Body of pancreas (tissue), 4 donors: ENCODE measurements around the gene SIM2. TPM values are rescaled to one million over a fixed set of nuclear protein-coding genes. Genes with fewer than 3 reads are reported as not detected.

ENCODE experiments used
- ATAC-seq: fragments of 150-250 bp; one replicate; pipeline ENCODE4 v1.9.1; 2016
- DNase-seq, 4 donors: peaks; one replicate each; pipeline ENCODE4 v3.0.0-alpha.2; 2019
- H3K27ac ChIP-seq, 4 donors: fragments of 200-600 bp; sonication (generic); 1 replicate in 3 of 4; 2 replicates in 1 of 4; pipeline versions ENCODE4 v1.5.1 to v1.6.1; 2016 to 2019; ENCODE audit warnings: mild to moderate bottlenecking in 1 of 4, mixed read lengths in 1 of 4, moderate library complexity in 1 of 4
- H3K27me3 ChIP-seq, 2 donors: fragments of 200-600 bp; sonication (generic); one replicate each; pipeline ENCODE4 v1.6.0; 2016; ENCODE audit warnings: mild to moderate bottlenecking in 1 of 2
- H3K36me3 ChIP-seq, 2 donors: fragments of 200-600 bp; sonication (generic); replicated peaks in 1 of 2; 2 replicates each; pipeline ENCODE4 v1.5.1; 2016; ENCODE audit warnings: low read depth in 2 of 2; ENCODE audit not compliant: insufficient read depth in 1 of 2
- H3K4me1 ChIP-seq: fragments of 200-600 bp; sonication (generic); one replicate; pipeline ENCODE4 v1.6.0; 2016
- H3K4me3 ChIP-seq, 2 donors: fragments of 200-600 bp; sonication (generic); 1 replicate in 1 of 2; 2 replicates in 1 of 2; pipeline ENCODE4 v1.5.1; 2016 to 2019
- H3K9me3 ChIP-seq, 3 donors: fragments of 200-600 bp; sonication (generic); 1 replicate in 2 of 3; 2 replicates in 1 of 3; pipeline ENCODE4 v1.5.1; 2016
- CTCF ChIP-seq, 7 experiments: fragments of 450-650 bp in 4 of 7; fragments of 200-600 bp in 3 of 7; sonication (generic) in 3 of 7; IDR thresholded peaks; one replicate each; pipeline ENCODE4 v1.5.1; 2016 to 2019; ENCODE audit warnings: antibody characterized with exemption in 7 of 7
- POLR2A ChIP-seq, 3 donors: fragments of 450-650 bp; IDR thresholded peaks; one replicate each; pipeline ENCODE4 v1.6.1; 2016; ENCODE audit warnings: antibody characterized with exemption in 3 of 3, mild to moderate bottlenecking in 2 of 3
- WGBS, 2 donors: methylation state at CpG; one replicate each; pipeline ENCODE4 v1.1.5; 2017; 5-methylcytosine and 5-hydroxymethylcytosine counted together
- intact Hi-C: fragments of 100-400 bp; cut with DNase I; formaldehyde crosslinking; loops from one replicate; pipeline ENCODE4 v1.15.1; 2023
- total RNA-seq, 2 donors: library from RNA; depleted of rRNA; stranded (reverse); fragments of >200 nt; gene quantifications; one replicate each; pipeline ENCODE4 v1.1.0, GENCODE V29; 2016

The SIM2 gene
- total RNA-seq, 2 donors from 2014 or later = 0.26 TPM; not detected in 1

GRCh38 chr21:36766511-36766910, 67.6 kb downstream of the SIM2 start:
- H3K9me3 ChIP-seq = no peaks in the 10 kb centered on the region
- no peak overlapping the region for H3K27ac ChIP-seq
- H3K4me1 ChIP-seq = peaks cover 22% of the 10 kb centered on the region
- intact Hi-C loops = no loop called here
- no peaks in the 10 kb centered on the region for H3K27me3 ChIP-seq
- no peaks in the 10 kb centered on the region for H3K36me3 ChIP-seq
- 84 to 94% methylated on average over 3 to 6 of the region's 6 CpGs for WGBS, 2 donors
- ATAC-seq (no peak), DNase-seq (no peak)
- no peak overlapping the region for H3K4me3 ChIP-seq
- TF ChIP-seq CTCF (IDR thresholded peaks at IDR 0.05) (no peak), POLR2A (IDR thresholded peaks at IDR 0.05) (no peak)

GRCh38 chr21:36767096-36767495, 68.2 kb downstream of the SIM2 start:
- H3K9me3 ChIP-seq = no peaks in the 10 kb centered on the region
- H3K36me3 ChIP-seq = no peaks in the 10 kb centered on the region
- intact Hi-C loops = no loop called here
- H3K4me3 ChIP-seq = no peak overlapping the region
- 91 to 95% methylated on average over 11 of the region's 11 CpGs for WGBS, 2 donors
- TF ChIP-seq CTCF (IDR thresholded peaks at IDR 0.05) (no peak), POLR2A (IDR thresholded peaks at IDR 0.05) (no peak)
- H3K27ac ChIP-seq = no peak overlapping the region
- peaks cover 17% of the 10 kb centered on the region for H3K4me1 ChIP-seq
- no peaks in the 10 kb centered on the region for H3K27me3 ChIP-seq
- ATAC-seq = no peak
- DNase-seq = no peak

GRCh38 chr21:36768496-36768895, 69.6 kb downstream of the SIM2 start:
- no peak for DNase-seq
- no peaks in the 10 kb centered on the region for H3K27me3 ChIP-seq
- no peak for TF ChIP-seq POLR2A (IDR thresholded peaks at IDR 0.05)
- TF ChIP-seq CTCF (IDR thresholded peaks at IDR 0.05) = no peak
- no peak for ATAC-seq
- no peaks in the 10 kb centered on the region for H3K36me3 ChIP-seq
- H3K4me1 ChIP-seq = peaks cover 24% of the 10 kb centered on the region
- intact Hi-C loops = no loop called here
- H3K9me3 ChIP-seq = no peaks in the 10 kb centered on the region
- 93 to 99% methylated on average over 11 to 13 of the region's 13 CpGs for WGBS, 2 donors
- no peak overlapping the region for H3K4me3 ChIP-seq
- peak overlapping the region in 1 of 4 donors; percentile 4 for H3K27ac ChIP-seq

- Histone ChIP-seq H3K4me3 (no peak overlapping the region), H3K9me3 (no peaks in the 10 kb centered on the region), H3K36me3 (no peaks in the 10 kb centered on the region), H3K27ac (peak overlapping the region in 2 of 4 donors; percentile 4 to 10), H3K4me1 (peaks cover 31% of the 10 kb centered on the region), H3K27me3 (no peaks in the 10 kb centered on the region)
- TF ChIP-seq POLR2A (IDR thresholded peaks at IDR 0.05) (no peak), CTCF (IDR thresholded peaks at IDR 0.05) (no peak)
- intact Hi-C loops = no loop called here
- ATAC-seq (no peak), DNase-seq (no peak)
- 26 to 36% methylated on average over 8 of the region's 8 CpGs for WGBS, 2 donors
Measured at GRCh38 chr21:36769051-36769839, 70.3 kb downstream of the SIM2 start.

GRCh38 chr21:36773117-36773516, 74.2 kb downstream of the SIM2 start:
- Histone ChIP-seq H3K9me3 (no peaks in the 10 kb centered on the region), H3K27me3 (no peaks in the 10 kb centered on the region), H3K4me3 (no peak overlapping the region), H3K27ac (peak overlapping the region; percentile 7 to 71 (median 52)), H3K36me3 (no peaks in the 10 kb centered on the region), H3K4me1 (peaks cover 31% of the 10 kb centered on the region)
- no peak for TF ChIP-seq POLR2A (IDR thresholded peaks at IDR 0.05)
- TF ChIP-seq CTCF (IDR thresholded peaks at IDR 0.05) = no peak
- WGBS, 2 donors = 9 to 12% methylated on average over 5 of the region's 5 CpGs
- DNase-seq (peak; percentile 95 to 98 (median 96)), ATAC-seq (peak; percentile 98)
- intact Hi-C loops = no loop called here
